G401.6 (cell line): Measurements from ENCODE around the gene C14orf119.

Experiments used
- FAIRE-seq: peaks from 2 replicates; lab custom pipeline; 2012; peaks lifted over from hg19 to GRCh38; lab: Jason Lieb, UNC

Gene C14orf119

DNA sequence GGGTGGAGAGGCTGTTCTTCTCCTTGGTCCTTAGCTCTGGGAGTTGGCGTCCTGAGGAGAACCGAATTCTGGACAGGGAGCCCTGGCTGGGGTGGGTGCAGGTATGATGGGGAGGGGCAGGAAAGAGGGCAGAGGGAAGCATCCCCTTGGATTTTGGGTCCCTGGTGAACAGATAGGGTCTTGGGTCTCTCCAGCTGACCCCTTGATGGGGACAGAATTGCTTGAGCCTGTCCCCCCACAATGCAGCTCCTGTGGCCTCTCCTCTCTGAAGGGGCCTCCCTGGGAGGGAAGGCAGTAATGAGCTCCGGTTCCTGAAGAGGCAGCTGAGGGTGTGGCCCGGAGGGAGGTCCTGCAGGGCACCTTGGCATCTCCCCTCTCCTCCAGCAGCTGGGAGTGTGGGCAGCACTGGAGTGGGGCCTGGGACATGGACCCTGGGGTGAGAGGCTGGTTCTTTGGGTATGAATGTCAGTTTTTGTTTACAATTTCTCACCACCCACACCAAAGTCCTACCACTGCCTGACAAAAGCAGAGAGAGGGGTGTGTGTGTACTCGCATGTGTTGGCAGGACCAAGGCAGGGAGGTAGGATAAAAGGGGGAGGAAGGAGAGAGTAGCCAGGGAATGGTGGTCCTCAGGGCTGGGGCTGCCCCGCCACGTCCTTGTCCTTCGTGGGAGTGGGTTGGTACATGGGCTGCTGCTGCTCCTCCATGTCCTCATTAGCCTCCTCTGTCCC is 31.4 kb downstream of the C14orf119 start:
- FAIRE-seq = no peak

DNA sequence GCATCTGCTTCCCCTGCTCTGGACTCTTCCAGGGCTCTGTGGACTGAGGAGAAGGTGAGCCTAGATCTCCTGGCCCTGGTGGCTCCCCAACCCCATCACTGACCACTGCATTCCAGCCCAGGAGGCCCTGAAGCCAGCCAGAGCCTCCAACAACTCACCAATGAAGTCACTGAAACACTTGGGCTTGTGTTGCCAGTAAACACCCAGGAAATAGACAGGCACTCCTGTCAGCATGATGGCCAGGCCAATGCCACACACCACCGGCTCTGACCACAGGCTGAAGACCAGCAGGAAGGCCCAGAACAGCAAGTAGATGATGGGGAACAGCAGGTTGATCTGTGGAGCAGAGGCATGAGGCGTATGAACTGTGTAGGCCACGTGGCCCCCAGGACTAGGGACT is 32.6 kb downstream of the C14orf119 start:
- no peak for FAIRE-seq

DNA sequence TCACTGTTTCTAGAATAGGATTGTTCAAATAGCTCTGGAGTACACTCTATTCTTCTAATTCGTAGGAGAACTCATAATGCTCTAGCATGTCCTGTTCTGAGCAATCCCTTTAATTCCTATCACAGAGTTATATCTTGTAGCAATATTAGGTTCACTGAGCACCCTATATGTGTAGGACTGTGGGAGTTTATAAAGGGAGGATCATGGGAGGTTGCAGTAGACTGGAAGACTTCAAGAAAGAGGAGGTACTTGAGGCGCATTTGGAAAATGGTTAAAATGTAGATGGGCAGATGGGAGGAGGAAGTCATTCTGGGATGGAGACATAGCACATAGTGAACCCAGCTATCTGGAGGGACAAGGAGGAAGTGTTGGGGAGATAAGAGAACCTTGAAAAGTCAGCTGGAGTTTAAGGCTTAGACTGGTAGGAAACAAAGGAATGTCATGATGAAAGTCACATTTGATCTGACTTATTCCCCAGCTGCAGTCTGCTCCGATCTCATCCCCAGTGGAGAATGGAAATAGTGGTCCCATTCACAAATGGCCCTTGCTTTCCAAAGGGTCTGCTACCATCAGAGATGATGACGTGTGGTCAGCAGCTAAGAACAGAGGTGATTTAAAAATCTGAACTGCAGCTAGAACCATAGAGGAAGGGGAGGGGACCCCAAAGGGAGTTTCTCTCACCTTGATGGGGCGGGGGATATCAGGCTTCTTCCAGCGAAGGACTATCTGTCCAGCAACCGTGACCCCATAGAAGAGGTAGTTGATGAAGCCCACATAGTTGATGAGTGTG is 33.9 kb downstream of the C14orf119 start:
- FAIRE-seq = no peak

DNA sequence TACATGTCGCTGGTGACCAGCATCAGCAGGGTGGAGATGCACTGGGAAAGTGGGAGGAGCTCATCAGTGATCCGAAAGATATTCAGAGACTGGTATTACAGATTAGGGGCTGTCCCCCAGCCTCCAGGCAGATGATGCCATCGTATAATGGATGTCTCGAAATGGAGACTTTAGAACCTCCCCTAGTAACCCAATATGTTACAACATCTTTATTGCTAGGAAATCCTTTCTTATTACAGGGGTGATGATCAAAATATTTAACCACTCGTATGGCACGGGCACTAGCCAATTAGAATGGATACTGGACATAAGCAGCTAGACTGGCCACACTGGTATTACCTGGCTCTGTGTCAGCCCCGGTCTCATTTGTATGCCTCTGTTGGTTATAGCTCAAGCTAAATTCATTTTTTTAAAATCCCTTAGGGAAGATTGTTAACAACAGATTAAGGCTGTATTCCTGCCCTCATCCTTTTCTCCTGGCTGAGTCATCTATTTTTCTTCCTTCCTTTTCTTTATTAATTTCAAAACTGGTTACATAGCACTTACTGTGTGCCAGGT is 34.5 kb downstream of the C14orf119 start:
- no peak for FAIRE-seq

DNA sequence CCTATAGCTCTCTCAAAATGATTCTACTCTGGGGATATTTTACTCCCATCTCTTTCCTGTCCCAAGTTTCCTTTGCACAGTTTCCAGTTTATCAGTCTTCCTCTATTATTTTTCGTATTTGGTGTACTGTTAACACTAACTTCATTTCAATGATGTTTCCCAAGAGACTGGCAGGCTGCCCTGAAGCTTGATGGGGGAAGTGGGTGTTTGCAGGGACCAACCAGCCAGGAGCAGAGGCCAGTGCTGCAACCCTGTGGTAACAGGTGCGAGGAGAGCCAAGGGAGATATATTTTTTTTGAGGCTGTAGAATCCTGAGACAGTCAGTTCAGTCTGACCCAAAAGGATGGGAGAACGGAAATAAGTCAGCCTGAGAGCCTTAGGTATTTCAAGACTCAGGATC is 35.6 kb downstream of the C14orf119 start:
- no peak for FAIRE-seq

DNA sequence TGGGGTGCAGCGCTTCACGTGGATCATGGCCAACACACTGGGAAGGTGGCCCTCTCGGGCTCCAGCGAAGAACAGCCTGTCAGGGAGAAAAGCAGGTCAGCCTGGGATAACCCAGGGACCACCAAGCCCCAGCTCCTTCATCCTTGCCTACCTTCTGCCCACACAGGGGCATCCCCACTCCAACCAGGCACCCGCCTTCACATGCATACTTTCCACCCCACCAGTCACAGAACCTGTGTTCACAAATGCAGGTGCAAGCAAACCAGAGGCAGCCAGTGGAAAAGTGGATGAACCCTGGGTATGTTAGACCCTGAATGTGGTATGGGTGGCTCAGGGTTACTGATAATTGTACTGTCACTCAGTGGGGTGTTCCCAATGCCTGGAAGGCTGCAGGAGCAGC is 36.2 kb downstream of the C14orf119 start:
- no peak for FAIRE-seq

DNA sequence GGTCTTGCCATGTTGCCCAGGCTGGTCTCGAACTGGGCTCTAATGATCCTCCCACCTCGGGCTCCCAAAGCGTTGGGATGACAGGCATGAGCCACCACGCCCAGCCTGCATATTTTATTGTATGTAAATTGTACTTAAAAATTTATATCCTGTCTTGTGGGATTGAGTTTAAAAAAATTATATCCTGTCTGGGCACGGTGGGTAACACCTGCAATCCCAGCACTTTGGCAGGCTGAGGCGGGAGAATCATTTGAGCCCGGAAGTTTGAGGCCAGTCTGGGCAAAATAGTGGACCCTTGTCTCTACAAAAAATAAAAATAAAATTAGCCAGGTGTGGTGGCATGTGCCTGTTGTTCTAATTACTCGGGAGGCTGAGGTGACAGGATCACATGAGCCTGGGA is 37.7 kb downstream of the C14orf119 start:
- FAIRE-seq = no peak

DNA sequence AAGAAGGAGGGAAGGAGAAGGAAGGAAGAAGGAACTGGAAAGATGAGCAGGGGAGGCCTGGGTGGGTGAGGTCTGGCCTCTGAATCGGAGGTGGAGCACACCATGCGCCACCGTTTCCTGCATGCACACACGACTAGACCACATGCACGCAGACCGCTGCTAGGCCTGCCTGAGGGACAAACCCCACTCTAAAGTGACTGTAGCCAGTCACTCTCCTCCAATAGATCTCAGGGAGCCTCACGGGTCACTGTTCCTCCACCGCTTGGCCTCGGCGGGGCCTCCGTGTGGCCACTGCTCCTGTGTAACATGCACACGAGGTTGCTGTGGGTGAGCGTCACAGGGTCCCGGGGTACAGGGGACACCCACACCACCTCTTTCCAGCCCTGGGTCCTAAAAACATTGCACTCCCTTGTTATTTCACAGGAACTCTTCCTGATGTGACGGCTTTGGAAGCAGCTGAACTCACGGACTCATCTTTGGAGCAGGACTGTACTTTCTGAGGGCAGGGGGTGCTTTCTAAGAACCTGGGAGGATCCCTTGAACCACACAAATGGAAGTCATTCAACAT is 41.3 kb downstream of the C14orf119 start:
- no peak for FAIRE-seq

DNA sequence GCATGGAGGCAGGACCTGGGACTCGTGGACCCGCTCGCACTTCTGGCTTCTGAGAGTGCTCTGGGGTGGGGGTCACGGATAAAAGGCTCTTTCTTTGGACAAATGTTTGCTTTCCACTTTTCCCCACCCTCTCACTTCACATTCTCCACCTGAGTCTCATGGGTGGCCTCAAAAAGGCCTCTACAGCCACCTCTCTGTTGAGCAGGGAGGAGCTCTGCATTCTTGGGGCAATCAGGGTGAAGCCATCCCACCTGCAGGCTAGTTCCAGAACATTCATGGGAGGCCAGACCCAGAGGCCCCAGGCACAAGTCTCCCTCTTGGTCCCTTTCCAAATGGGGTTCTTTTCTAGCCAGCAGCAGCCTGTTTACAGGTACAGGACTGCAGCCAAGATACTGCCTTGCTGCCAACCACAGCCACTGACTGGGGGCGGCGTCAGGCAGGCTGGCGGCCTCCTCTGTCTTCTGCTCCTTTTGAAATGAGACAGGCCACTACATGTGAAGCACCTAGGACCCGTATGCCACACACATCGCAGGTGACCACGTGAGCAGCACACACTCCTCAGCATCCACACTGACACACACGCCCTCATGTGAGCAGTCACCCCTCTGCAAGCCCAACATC is 42.0 kb downstream of the C14orf119 start:
- FAIRE-seq = no peak

DNA sequence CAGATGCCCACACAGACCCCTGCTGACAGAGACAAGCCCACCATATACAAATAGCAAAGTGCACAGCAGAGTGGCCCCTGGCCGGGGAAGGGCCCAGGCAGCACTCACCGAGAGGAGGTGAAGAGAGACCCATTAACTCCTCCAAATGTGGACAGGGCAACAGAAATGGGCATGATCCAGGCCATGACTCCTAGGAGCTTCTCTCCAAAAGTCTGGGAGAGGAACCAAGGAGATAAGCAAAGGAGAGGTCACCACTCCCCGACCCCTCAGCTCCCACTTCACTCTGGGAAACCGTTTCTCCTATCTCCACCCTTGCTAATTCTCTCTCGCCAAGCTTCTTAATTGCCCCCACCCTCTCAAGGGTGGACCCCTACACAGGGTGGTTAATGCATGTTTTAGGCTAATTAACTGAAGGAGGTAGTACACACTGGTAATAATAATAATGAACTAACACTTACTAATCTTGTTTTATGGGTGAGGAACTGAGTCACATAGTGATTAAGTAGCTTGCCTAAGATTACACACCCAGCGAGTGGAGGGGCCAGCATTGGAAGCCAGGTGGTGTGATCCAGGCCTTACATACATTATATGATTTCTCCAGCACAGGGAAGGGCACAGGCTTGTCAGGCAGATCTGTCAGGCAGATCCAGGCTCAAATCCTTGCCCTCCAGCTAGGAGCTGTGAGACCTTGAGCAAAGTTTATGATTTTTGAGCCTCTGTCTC is 42.7 kb downstream of the C14orf119 start:
- no peak for FAIRE-seq

DNA sequence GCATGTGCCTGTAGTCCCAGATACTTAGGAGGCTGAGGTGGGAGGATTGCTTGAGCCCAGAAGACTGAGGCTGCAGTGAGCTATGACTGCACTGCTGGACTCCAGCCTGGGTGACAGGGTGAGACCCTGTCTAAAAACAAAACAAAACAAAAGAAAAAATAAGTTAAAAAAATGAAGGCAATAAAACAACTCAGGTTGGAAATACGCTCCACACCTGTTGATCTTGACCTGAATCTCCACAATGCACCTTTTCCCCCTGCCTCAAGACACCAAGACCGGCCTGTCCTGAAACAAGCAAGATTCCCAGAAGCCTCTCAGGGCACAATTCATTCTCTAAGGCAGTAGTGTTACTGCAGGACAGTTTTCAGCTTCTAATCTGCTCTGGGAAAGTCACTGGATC is 44.6 kb downstream of the C14orf119 start:
- no peak for FAIRE-seq

DNA sequence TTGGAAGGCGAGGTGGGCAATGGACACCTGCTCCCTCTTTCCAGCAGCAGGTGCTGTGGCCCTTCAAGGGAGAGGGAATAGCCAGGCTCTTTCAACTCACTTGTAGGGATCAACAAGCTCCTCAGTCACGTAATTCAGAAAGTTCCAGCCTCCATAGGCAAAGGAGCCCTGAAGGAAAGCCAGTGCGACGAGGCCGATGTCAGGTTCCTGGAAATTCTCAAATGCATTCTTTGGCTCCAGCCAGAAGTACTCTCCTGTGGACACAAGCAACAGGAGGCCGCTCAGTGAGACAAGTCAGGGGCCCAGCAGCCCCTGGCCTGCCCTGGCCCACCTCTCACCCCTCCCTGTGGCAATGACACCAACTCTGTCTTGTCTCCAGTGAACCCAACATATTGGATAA is 45.1 kb downstream of the C14orf119 start:
- FAIRE-seq = no peak

DNA sequence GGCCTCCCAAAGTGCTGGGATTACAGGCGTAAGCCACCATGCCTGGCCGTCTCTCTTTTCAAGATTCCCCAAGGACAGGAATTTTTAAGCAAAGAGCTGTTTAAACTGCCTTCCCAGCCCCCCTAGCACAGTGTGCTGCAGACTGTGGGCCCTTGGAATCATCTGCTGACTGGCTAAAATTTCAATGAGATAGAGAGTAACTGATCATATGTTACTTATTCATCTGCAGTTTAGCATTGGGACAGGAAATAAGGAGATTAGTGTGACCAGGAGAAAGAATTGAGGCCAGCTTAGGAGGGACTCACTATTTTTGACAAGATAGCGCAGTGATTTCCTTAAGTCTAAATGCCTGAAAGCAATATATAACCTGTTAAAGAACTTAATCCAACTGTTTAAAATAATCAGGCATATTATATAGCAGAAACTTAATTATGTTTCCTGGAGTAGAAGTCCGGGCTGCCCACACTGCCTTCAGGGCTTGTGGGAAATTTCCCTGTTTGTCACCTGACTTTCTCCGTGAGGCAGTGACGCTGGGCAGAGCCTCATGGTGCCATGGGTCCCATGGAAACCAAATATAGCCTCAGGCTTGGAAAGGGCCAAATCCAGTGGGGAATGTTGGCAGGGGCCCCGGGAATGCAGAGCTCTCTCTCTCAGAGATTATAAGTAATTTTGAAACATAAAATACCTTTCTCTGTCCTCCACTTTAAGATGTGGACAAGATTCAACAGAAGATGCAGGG is 46.6 kb downstream of the C14orf119 start:
- FAIRE-seq = no peak

DNA sequence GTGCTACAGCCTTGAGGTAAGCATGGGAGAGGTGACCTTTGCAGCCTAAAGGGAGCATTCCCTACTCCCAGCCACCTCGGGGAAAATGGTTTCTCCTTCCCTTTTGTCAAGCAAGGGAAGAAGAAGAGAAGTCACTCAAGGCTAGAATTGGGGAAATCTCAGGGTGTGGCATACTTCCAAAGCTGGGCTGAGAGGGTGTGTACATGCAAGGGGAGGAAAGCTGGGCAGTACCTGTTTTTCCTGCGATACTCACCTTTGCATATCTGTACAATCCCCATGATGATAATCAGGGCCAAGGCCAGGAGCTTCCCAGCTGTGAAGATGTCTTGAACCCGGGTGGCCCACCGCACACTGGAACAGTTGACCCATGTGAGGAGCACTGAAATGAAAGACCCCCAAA is 47.5 kb downstream of the C14orf119 start:
- FAIRE-seq = no peak

DNA sequence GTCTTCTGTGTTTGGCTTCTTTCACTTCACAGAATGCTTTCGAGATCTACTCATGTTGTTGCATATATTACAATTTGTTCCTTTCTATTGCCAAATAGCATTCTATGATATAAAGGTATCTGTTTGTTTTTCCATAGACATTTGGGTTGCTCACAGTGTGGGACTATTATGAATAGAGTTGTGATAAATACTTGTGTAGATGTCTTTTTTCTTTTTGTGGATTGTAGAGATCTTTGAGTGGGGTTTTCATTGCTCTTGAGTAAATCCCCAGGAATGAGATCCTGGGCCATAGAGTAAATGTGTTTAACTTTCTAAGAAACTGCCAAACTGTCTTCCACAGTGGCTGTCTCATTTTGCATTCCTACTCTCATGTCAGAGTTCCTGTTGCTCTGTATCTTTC is 48.6 kb downstream of the C14orf119 start:
- no peak for FAIRE-seq

DNA sequence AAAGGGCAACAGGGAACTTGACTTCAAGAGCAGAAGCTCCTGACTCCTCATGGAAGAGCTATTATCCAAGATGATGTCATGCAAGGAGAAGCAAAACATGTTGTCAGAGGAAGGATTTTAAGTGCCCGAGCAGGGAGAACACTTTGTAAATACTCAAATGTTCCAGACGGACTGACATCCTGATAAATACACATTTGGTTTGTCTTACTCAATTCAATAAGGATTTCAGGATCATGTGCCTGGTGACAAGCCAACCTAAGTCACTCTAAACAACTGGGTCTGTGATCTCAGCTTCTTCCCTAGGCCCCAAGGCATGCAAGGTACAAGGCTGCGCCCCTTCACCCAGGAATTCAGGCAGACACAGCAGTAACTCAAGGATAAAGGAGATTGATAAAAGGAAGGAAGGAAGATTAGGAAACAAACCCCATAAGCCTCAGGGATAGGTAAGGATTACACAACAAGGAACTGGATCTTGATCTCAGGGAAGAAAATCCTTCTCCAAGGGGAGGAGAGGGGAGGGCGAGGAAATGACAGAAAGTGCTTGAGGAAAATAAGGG is 50.6 kb downstream of the C14orf119 start:
- no peak for FAIRE-seq

DNA sequence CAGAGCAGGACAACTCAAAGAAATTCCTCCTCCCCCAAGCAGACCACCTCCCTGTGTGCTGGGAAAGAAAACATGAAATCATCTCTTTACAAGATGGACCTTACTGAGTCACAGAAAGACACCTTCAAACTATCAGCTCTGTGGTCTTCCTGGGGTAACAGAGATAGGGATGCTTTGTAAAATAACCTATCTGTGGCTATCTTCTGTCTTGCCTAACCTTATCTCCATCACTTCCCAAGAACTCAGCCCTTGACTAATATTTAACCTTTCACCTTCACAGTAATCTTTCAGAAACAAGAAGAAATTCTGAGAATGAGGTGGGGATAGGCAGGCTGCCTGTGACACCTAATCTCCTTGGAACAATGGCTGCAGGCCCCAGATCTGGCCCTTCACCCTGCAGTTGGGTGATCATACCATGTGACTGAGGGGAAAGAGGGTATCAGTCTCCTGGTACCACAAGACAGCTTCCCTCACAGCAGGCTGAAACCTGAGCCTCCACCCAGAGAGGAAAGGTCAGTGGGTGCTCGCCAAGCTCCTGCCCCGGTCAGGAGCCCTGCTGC is 51.1 kb downstream of the C14orf119 start:
- FAIRE-seq = no peak

DNA sequence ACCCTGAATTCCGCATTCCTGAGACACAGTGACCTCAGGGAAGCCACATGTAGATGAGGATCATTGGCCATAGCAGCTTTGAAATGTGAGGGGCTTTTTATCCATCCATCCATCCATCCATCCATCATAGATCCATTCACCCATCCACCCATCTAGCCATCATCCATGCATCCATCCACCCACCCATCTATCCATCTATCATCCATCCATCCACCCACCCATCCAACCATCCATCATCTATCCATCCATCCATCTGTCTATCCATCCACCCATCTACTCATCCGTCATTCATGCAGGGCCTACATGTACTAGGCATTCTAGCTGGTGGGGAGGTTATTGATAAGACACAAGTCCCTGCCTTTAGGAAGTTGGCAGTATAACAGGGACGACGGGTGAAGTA is 51.7 kb downstream of the C14orf119 start:
- FAIRE-seq = no peak

DNA sequence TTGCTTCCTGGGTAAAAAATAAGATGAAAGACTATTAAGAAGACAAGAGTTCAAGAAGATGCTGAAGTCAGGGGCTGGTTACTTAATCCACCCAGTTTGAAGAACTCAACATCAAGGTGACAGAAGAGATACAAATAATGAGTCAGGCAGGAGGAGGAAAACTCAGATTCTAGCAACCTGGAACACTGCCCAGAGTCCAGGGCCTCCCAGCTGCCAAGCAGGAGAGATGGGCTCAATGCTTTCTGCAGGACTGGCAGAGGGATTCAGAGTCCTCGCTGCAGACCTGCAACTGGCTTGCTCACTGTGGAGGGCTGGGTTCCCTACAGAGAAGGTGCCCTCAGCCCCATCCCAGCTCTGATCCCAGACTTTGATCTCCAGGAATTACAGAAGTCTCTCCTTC is 52.4 kb downstream of the C14orf119 start:
- no peak for FAIRE-seq

DNA sequence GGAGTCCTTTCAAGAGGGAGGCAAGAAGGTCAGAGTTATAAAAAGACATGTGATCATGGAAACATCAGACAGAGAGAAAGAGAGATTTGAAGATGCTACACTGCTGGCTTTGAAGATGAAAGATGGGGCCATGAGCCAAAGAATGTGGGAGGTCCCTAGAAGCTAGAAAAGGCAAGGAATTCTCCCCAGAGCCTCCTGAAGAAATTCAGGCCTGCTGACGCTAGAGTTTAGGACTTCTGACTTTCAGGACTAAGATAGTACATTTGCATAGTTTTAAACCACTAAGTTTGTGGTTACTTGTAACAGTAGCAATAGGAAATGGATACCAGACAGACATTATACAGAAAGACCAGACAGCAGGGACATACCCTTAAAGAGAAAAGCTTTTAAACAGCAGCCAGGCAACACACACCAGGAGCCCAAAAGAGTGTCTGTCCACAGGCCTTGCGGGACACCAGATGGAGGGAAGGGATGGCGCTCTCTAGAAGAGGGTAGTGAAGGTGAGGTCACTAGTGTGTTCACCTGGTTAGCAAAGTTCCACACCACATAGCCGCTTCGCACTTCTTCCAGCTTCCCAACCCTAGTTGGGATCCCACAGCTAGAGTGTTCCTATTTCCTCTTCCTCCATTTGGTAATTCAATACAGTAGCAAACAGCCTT is 53.4 kb downstream of the C14orf119 start:
- FAIRE-seq = no peak
